IMR-90 (cell line): ENCODE data around the gene MAB21L1. TPM values are rescaled to one million over a fixed set of nuclear protein-coding genes. Genes with fewer than 3 reads are reported as not detected.

Source experiments
- ATAC-seq: fragments of 200-7000 bp; cut with Tn5 transposase; 2 replicates; pipeline ENCODE4 v1.9.1; 2020; ENCODE audit warnings: low read depth, mild to moderate bottlenecking, moderate library complexity
- BruUV-seq: library from RNA; stranded (reverse); fragments of 400-500 nt; replicated peaks from 2 replicates; lab custom pipeline; 2021; lab: Mats Ljungman, UMichigan
- CTCF ChIA-PET: fragments of 300-600 bp; formaldehyde crosslinking; extraction: SDS; loops from one replicate; lab custom pipeline; 2021; ENCODE audit warnings: antibody characterized with exemption; lab: Yijun Ruan, JAX
- POLR2A ChIA-PET: fragments of 300-600 bp; sonication (Branson Sonifier 250); formaldehyde crosslinking; loops from one replicate; lab custom pipeline; 2022; ENCODE audit warnings: antibody characterized with exemption; ENCODE audit not compliant: unreplicated experiment; lab: Charles Lee
- DNase-seq: peaks from one replicate; pipeline ENCODE4 v3.0.0; 2013
- H2AFZ ChIP-seq: replicated peaks from 2 replicates; pipeline ENCODE3; 2013; ENCODE audit warnings: low read length, mild to moderate bottlenecking; ENCODE audit not compliant: poor library complexity
- H2AK5ac ChIP-seq: 2 replicates; pipeline ENCODE4 v1.6.1; 2013; ENCODE audit warnings: low read depth, low read length, inconsistent platforms
- H2AK9ac ChIP-seq: replicated peaks from 2 replicates; pipeline ENCODE3; 2013; ENCODE audit warnings: mild to moderate bottlenecking, low read depth, low read length, moderate library complexity; ENCODE audit not compliant: poor library complexity
- H2BK120ac ChIP-seq: 2 replicates; pipeline ENCODE4 v1.6.1; 2013; ENCODE audit warnings: low read depth, low read length, inconsistent platforms
- H2BK15ac ChIP-seq: 3 replicates; pipeline ENCODE4 v1.6.1; 2013; ENCODE audit warnings: low read depth, low read length, inconsistent platforms
- H2BK20ac ChIP-seq: 2 replicates; pipeline ENCODE4 v1.6.1; 2013; ENCODE audit warnings: low read depth, mild to moderate bottlenecking, inconsistent platforms, low read length, moderate library complexity
- H2BK5ac ChIP-seq: 2 replicates; pipeline ENCODE4 v1.6.1; 2013; ENCODE audit warnings: mild to moderate bottlenecking, low read depth, low read length, inconsistent platforms; ENCODE audit not compliant: poor library complexity, severe bottlenecking
- H3K14ac ChIP-seq: replicated peaks from 2 replicates; pipeline ENCODE4 v1.6.1; 2013; ENCODE audit warnings: low read depth, low read length, inconsistent platforms
- H3K18ac ChIP-seq: 2 replicates; pipeline ENCODE4 v1.6.1; 2013; ENCODE audit warnings: low read depth, low read length, control low read depth
- H3K23ac ChIP-seq: 2 replicates; pipeline ENCODE4 v1.6.1; 2013; ENCODE audit warnings: low read depth, low read length, inconsistent platforms
- H3K27ac ChIP-seq: 2 replicates; pipeline ENCODE4 v1.5.1; 2013; ENCODE audit warnings: mild to moderate bottlenecking, control low read depth, low read length; ENCODE audit not compliant: insufficient read depth
- H3K27me3 ChIP-seq: 2 replicates; pipeline ENCODE4 v1.6.1; 2013; ENCODE audit warnings: low read length; ENCODE audit not compliant: control insufficient read depth, insufficient read depth
- H3K36me3 ChIP-seq: 2 replicates; pipeline ENCODE4 v1.6.1; 2013; ENCODE audit warnings: low read length, mixed read lengths; ENCODE audit not compliant: control insufficient read depth, insufficient read depth
- H3K4ac ChIP-seq: 2 replicates; pipeline ENCODE4 v1.6.1; 2013; ENCODE audit warnings: low read depth, low read length, inconsistent platforms
- H3K4me1 ChIP-seq: 2 replicates; pipeline ENCODE4 v1.6.1; 2013; ENCODE audit warnings: low read length, mixed read lengths; ENCODE audit not compliant: control insufficient read depth, insufficient read depth
- H3K4me2 ChIP-seq: 2 replicates; pipeline ENCODE4 v1.6.1; 2013; ENCODE audit warnings: low read depth, mild to moderate bottlenecking, control low read depth, low read length, moderate library complexity
- H3K4me3 ChIP-seq: 2 replicates; pipeline ENCODE4 v1.5.1; 2013; ENCODE audit warnings: low read depth, mild to moderate bottlenecking, control low read depth, low read length, moderate library complexity; ENCODE audit not compliant: insufficient read depth
- H3K56ac ChIP-seq: 2 replicates; pipeline ENCODE4 v1.6.1; 2013; ENCODE audit warnings: low read length, inconsistent platforms; ENCODE audit not compliant: insufficient read depth; ENCODE audit errors: extremely low read depth
- H3K79me1 ChIP-seq, 2 experiments: 2 replicates each; pipeline ENCODE4 v1.6.1; 2013; ENCODE audit warnings: low read length in 2 of 2, inconsistent platforms in 1 of 2, low read depth in 1 of 2
- H3K9ac ChIP-seq: 2 replicates; pipeline ENCODE4 v1.6.1; 2013; ENCODE audit warnings: low read depth, low read length, control low read depth
- H3K9me1 ChIP-seq: 2 replicates; pipeline ENCODE4 v1.6.1; 2013; ENCODE audit warnings: low read length, inconsistent platforms; ENCODE audit not compliant: insufficient read depth
- H3K9me3 ChIP-seq: 2 replicates; pipeline ENCODE4 v1.6.1; 2013; ENCODE audit warnings: low read length; ENCODE audit not compliant: control insufficient read depth, insufficient read depth
- H4K20me1 ChIP-seq: 2 replicates; pipeline ENCODE4 v1.6.1; 2013; ENCODE audit warnings: low read length, inconsistent platforms; ENCODE audit not compliant: insufficient read depth
- H4K5ac ChIP-seq: 2 replicates; pipeline ENCODE4 v1.6.1; 2013; ENCODE audit warnings: mild to moderate bottlenecking, low read depth, low read length, control low read depth
- H4K8ac ChIP-seq, 2 experiments: 2 replicates each; pipeline ENCODE4 v1.6.1; 2013; ENCODE audit warnings: low read depth in 2 of 2, low read length in 2 of 2, control low read depth in 1 of 2, inconsistent platforms in 1 of 2
- H4K91ac ChIP-seq: 2 replicates; pipeline ENCODE4 v1.6.1; 2013; ENCODE audit warnings: low read depth, low read length, inconsistent platforms; ENCODE audit not compliant: insufficient read depth
- BHLHE40 ChIP-seq: fragments of 150-350 bp; IDR thresholded peaks from 2 replicates; pipeline ENCODE4 v1.6.1; 2016; ENCODE audit warnings: mild to moderate bottlenecking, low read depth, low read length
- CHD1 ChIP-seq: IDR thresholded peaks from 2 replicates; pipeline ENCODE4 v1.6.1; 2012; ENCODE audit warnings: low read depth, low read length, improper control_type of control experiment
- MAFK ChIP-seq: IDR thresholded peaks from 2 replicates; pipeline ENCODE4 v1.6.1; 2012; ENCODE audit warnings: low read depth, low read length, improper control_type of control experiment
- WGBS, 2 experiments: methylation state at CpG; one replicate each; pipeline versions ENCODE4 v1.1.5 to v1.1.7; 2013; ENCODE audit warnings: missing lambda C conversion rate in 2 of 2; ENCODE audit not compliant: insufficient read length in 1 of 2; ENCODE audit errors: extremely low coverage in 2 of 2; 5-methylcytosine and 5-hydroxymethylcytosine counted together
- dilution Hi-C: fragments of 300-500 bp; cut with HindIII; formaldehyde crosslinking; loops from one replicate; pipeline ENCODE4 v1.14.3; 2018; ENCODE audit warnings: low sequenced_read_pairs; ENCODE audit not compliant: unreplicated experiment
- in situ Hi-C: fragments of 300-500 bp; cut with MboI; formaldehyde crosslinking; loops from 3 replicates; pipeline ENCODE4 v1.14.3; 2019; ENCODE audit warnings: low sequenced_read_pairs, inconsistent platforms, mixed read lengths
- intact Hi-C: fragments of 100-400 bp; cut with micrococcal nuclease; formaldehyde crosslinking; loops from 2 replicates; pipeline ENCODE4 v1.10.0; 2022
- polyA plus RNA-seq, 3 experiments: library from polyadenylated mRNA; depleted of rRNA; stranded (reverse); fragments of >200 nt; gene quantifications; 2 replicates each; pipeline ENCODE4 v1.2.3, GENCODE V29; 2012; ENCODE audit warnings: low replicate concordance in 1 of 3
- total RNA-seq: library from RNA; depleted of rRNA; stranded (reverse); fragments of >200 nt; gene quantifications from 2 replicates; pipeline ENCODE4 v1.2.3, GENCODE V29; 2012

The MAB21L1 gene
- total and polyA plus RNA-seq, 2 of the 4 experiments (the other 2 are of a cell fraction), result 0.53 to 0.72 TPM

DNA sequence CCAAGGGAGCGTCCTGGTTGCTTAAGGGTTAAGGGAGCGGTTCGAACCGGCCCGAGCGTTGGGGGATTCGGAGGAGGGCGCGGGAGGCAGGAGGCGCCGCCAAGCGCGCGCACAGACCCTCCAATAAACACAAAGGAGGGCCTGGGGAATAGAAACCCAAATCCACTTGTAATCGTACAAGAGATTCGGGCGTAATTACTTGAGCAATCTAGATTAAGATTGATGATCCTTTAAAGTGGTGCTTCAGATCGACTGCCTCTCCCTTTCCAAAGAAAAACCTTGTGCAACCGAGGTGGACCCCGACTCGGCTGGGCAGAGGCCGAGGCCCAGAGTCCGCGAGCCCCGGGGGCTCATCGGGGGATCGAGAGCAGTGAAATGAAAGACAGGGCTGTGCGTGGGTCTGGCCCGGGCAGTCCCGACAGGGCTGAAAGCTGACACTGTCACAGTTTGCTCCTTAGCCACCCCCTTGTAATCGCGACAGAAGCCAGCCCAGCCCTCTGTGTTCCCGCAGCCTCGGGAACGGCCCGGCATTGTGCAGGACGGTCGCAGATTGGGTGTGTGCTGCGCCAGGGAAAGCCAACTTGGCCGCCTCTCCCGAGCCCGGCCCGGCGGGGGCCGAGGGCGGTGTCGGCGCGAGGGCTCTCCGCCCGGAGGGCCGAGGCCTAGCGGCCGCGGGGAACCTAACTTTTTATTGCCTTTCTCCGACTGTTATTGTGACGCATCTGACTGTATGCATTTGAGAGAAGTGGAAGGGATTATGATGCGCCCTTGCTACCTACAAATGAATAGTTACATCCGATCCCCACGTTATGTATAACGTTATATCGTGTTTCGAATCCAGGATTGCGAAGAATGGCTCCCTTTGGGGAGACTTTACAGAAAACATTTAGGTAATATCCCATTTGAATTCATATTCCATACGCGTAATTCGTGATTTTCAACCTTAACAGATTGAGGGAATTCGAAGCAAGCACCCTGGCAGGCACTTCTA lies 5.5 kb downstream of the MAB21L1 start:
- H2AK9ac ChIP-seq, result no peak overlapping the region
- H3K36me3 ChIP-seq, result no peaks in the 10 kb centered on the region
- H3K4me2 ChIP-seq, result peak overlapping the region; percentile 56; the same call in 1 of the 2 replicates
- no TSS peak for BruUV-seq
- intact Hi-C loops (loop anchor here (10.0 kb wide), 2 partner anchors 254 to 484 kb away; no protein-coding TSS in a partner anchor), dilution Hi-C loops (no loop called here), in situ Hi-C loops (no loop called here)
- no peak overlapping the region for H4K91ac ChIP-seq
- ATAC-seq (peak; percentile 28), DNase-seq (peak; percentile 2)
- H3K27ac ChIP-seq, result no peak overlapping the region
- H3K4me1 ChIP-seq, result no peaks in the 10 kb centered on the region
- H2BK5ac ChIP-seq, result no peak overlapping the region
- H3K4ac ChIP-seq, result no peak overlapping the region
- H2BK20ac ChIP-seq, result no peak overlapping the region
- H3K18ac ChIP-seq, result no peak overlapping the region
- H2BK15ac ChIP-seq, result no peak overlapping the region
- no peak overlapping the region for H3K56ac ChIP-seq
- H3K9me1 ChIP-seq, result no peaks in the 10 kb centered on the region
- H3K79me1 ChIP-seq, result no peaks in the 10 kb centered on the region
- ChIA-PET CTCF (no interaction called here), POLR2A (no interaction called here)
- H3K23ac ChIP-seq, result no peak overlapping the region
- peak overlapping the region; percentile 77 for H2AFZ ChIP-seq
- H3K4me3 ChIP-seq, result no peak overlapping the region; the same call in 1 of the 2 replicates
- no peak overlapping the region for H4K8ac ChIP-seq
- no peak overlapping the region for H3K9ac ChIP-seq
- no peak overlapping the region for H2AK5ac ChIP-seq
- no peak overlapping the region for H4K5ac ChIP-seq
- peaks cover 38% of the 10 kb centered on the region for H3K27me3 ChIP-seq
- TF ChIP-seq CHD1 (no peak), MAFK (no peak), BHLHE40 (no peak)
- 8% methylated on average over 9 of the region's 68 CpGs; no CpG with 5 or more reads in 1 of the 2 experiments for WGBS, 2 experiments
- H2BK120ac ChIP-seq, result no peak overlapping the region; the same call in 1 of the 2 replicates
- no peak overlapping the region for H3K14ac ChIP-seq
- no peaks in the 10 kb centered on the region for H4K20me1 ChIP-seq
- H3K9me3 ChIP-seq, result peaks cover 6% of the 10 kb centered on the region; the same call in 1 of the 2 replicates
